A549 (cell line): ENCODE results near the gene ALAS1. TPM values are rescaled to one million over a fixed set of nuclear protein-coding genes. Genes with fewer than 3 reads are reported as not detected.

ENCODE experiments used
- ATAC-seq, 2 experiments: fragments of 200-7000 bp in 1 of 2; fragments of >200 bp in 1 of 2; cut with Nextera tagmentation in 1 of 2; cut with Tn5 transposase in 1 of 2; 3 replicates each; pipeline versions ENCODE4 v1.8.0 to v1.9.1; 2018 to 2020; ENCODE audit warnings: mild to moderate bottlenecking in 1 of 2, moderate library complexity in 1 of 2
- CTCF ChIA-PET: fragments of 300-600 bp; sonication (Branson Sonifier 250); formaldehyde crosslinking; extraction: SDS; loops from one replicate; lab custom pipeline; 2021; ENCODE audit warnings: antibody characterized with exemption, inconsistent platforms; lab: Yijun Ruan, JAX
- POLR2A ChIA-PET: fragments of 350-600 bp; formaldehyde crosslinking; extraction: SDS; loops from one replicate; lab custom pipeline; 2021; ENCODE audit warnings: antibody characterized with exemption, inconsistent platforms; lab: Yijun Ruan, JAX
- DNase-seq, 2 experiments: peaks; one replicate each; pipeline versions ENCODE4 v3.0.0 to v3.0.0-alpha.2; 2011 to 2016; ENCODE audit warnings: low read depth in 1 of 2, low spot score in 1 of 2
- FAIRE-seq: peaks from 2 replicates; lab custom pipeline; 2011; peaks lifted over from hg19 to GRCh38; lab: Jason Lieb, UNC
- H3K27ac ChIP-seq, 2 experiments: fragments of >200 bp; sonication (Bioruptor Twin); formaldehyde crosslinking; 3 replicates each; pipeline ENCODE4 v1.5.1; 2016 to 2017
- H3K4me1 ChIP-seq: fragments of >200 bp; sonication (Bioruptor Twin); formaldehyde crosslinking; 3 replicates; pipeline ENCODE4 v1.6.1; 2016
- H3K4me2 ChIP-seq: fragments of >200 bp; sonication (Bioruptor Twin); formaldehyde crosslinking; 3 replicates; pipeline ENCODE4 v1.6.1; 2016
- H3K4me3 ChIP-seq: fragments of >200 bp; sonication (Bioruptor Twin); formaldehyde crosslinking; 3 replicates; pipeline ENCODE4 v1.5.1; 2016
- H3K9me3 ChIP-seq: fragments of >200 bp; sonication (Bioruptor Twin); formaldehyde crosslinking; 3 replicates; pipeline ENCODE4 v1.6.1; 2016
- CBX8 ChIP-seq: fragments of 200-600 bp; sonication (generic); IDR thresholded peaks from 2 replicates; pipeline ENCODE4 v1.6.1; 2016
- EP300 ChIP-seq, 2 experiments: fragments of >200 bp; sonication (Bioruptor Twin); formaldehyde crosslinking; IDR thresholded peaks; 2 replicates in 1 of 2; 3 replicates in 1 of 2; pipeline ENCODE4 v1.6.1; 2016 to 2017
- JUNB ChIP-seq: fragments of >200 bp; sonication (Bioruptor Twin); formaldehyde crosslinking; IDR thresholded peaks from 2 replicates; pipeline ENCODE4 v1.6.1; 2016
- MAFK ChIP-seq: fragments of 450-650 bp; IDR thresholded peaks from 2 replicates; pipeline ENCODE4 v1.6.1; 2014; ENCODE audit not compliant: partially characterized antibody
- NFE2L2 ChIP-seq: fragments of 150-350 bp; conservative IDR thresholded peaks from 2 replicates; pipeline ENCODE4 v1.6.1; 2014; ENCODE audit warnings: low read length
- POLR2A ChIP-seq: IDR thresholded peaks from 2 replicates; pipeline ENCODE4 v1.6.1; 2012; ENCODE audit warnings: mild to moderate bottlenecking, low read length
- RARB ChIP-seq: fragments of 250-450 bp; sonication (Bioruptor Pico); IDR thresholded peaks from 2 replicates; pipeline ENCODE4 v1.8.0; 2021; ENCODE audit warnings: mild to moderate bottlenecking, moderate library complexity
- TFCP2L1 ChIP-seq: fragments of 250-450 bp; sonication (Bioruptor Pico); IDR thresholded peaks from 2 replicates; pipeline ENCODE4 v1.5.0; 2021; ENCODE audit warnings: mild to moderate bottlenecking
- TP53 ChIP-seq: fragments of 250-450 bp; sonication (Bioruptor Pico); IDR thresholded peaks from 2 replicates; pipeline ENCODE4 v1.5.0; 2021; ENCODE audit warnings: mild to moderate bottlenecking, moderate library complexity
- ZFP36 ChIP-seq: fragments of 450-650 bp; IDR thresholded peaks from 2 replicates; pipeline ENCODE4 v1.6.1; 2014; ENCODE audit warnings: borderline replicate concordance; ENCODE audit not compliant: partially characterized antibody
- WGBS: methylation state at CpG from one replicate; pipeline ENCODE4 v1.1.6; 2017; ENCODE audit errors: missing lambda C conversion rate; 5-methylcytosine and 5-hydroxymethylcytosine counted together
- polyA plus RNA-seq, 4 experiments: library from polyadenylated mRNA; depleted of rRNA in 3 of 4; stranded (reverse); fragments of >200 nt; fragmentation: RNase III in 1 of 4; extraction: RNeasy Plus Mini Kit Qiagen cat#74134 plus additional on column Dnase treatment in 1 of 4; gene quantifications; 2 replicates in 3 of 4; 3 replicates in 1 of 4; pipeline ENCODE4 v1.2.3, GENCODE V29; 2011 to 2017
- TF ChIP-seq, protein P1 (sequence below): fragments of 150-350 bp; IDR thresholded peaks from 2 replicates; pipeline ENCODE4 v1.6.1; 2014; ENCODE audit warnings: low read depth, mild to moderate bottlenecking, low read length
- TF ChIP-seq, protein P2 (sequence below): IDR thresholded peaks from 2 replicates; pipeline ENCODE4 v1.6.1; 2012
- TF ChIP-seq, protein P3 (sequence below): IDR thresholded peaks from 2 replicates; pipeline ENCODE4 v1.6.1; 2012; ENCODE audit warnings: low read depth, borderline replicate concordance
- TF ChIP-seq, protein P4 (sequence below): IDR thresholded peaks from 2 replicates; pipeline ENCODE4 v1.6.1; 2012
- TF ChIP-seq, protein P5 (sequence below): fragments of 250-450 bp; sonication (Bioruptor Pico); IDR thresholded peaks from 2 replicates; pipeline ENCODE4 v1.5.0; 2021; ENCODE audit warnings: mild to moderate bottlenecking, moderate library complexity, borderline replicate concordance
- TF ChIP-seq, protein P6 (sequence below): fragments of 200-600 bp; sonication (generic); IDR thresholded peaks from 2 replicates; pipeline ENCODE4 v1.6.1; 2016; ENCODE audit warnings: antibody characterized with exemption, mild to moderate bottlenecking, moderate library complexity

Gene ALAS1
- polyA plus RNA-seq, 2 of the 4 experiments (the other 2 are of a cell fraction), result 56.8 to 63.7 TPM

DNA sequence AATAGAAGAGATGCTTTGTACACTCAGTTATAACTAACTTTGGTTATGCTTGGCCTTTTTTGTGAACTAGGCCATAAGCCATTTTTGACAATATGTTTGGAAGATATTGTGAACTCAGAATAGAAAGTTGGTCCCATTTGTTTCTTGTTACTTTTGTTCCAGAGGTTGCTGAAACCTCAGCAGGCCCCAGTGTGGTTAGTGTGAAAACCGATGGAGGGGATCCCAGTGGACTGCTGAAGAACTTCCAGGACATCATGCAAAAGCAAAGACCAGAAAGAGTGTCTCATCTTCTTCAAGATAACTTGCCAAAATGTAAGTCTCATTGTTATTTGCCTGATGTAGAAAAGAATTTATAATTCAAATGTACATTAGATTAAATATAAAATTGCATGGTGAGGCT lies 5.7 kb downstream of the ALAS1 start (continued):
- TF ChIP-seq, protein P1, sequence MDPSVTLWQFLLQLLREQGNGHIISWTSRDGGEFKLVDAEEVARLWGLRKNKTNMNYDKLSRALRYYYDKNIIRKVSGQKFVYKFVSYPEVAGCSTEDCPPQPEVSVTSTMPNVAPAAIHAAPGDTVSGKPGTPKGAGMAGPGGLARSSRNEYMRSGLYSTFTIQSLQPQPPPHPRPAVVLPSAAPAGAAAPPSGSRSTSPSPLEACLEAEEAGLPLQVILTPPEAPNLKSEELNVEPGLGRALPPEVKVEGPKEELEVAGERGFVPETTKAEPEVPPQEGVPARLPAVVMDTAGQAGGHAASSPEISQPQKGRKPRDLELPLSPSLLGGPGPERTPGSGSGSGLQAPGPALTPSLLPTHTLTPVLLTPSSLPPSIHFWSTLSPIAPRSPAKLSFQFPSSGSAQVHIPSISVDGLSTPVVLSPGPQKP, result no peak

DNA sequence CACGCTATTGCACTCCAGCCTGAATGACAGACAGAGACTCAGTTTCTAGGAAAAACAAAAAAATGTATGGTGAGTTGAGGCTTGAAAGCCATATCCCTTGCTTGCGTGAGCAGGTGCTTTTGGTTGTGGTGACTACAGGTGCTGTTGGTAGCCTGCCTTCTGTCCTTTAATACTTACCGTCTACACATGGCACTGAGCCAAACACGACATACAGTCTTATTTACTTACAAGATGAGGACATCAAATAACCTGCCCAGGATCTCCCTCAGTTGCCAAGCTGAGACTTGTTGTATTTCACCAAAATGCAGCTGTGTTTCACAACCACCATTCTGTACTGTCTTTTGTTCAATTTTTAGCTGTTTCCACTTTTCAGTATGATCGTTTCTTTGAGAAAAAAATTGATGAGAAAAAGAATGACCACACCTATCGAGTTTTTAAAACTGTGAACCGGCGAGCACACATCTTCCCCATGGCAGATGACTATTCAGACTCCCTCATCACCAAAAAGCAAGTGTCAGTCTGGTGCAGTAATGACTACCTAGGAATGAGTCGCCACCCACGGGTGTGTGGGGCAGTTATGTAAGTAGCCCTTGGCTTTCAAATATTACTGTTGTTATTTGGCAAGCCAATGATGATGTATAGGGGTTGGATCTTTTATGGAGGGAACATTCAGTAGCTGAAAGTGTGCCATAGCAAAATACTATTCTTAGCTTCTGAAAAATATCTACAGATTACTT lies 6.5 kb downstream of the ALAS1 start:
- H3K9me3 ChIP-seq, result no peaks in the 10 kb centered on the region
- no peak overlapping the region for H3K4me2 ChIP-seq
- TF ChIP-seq, protein P2, sequence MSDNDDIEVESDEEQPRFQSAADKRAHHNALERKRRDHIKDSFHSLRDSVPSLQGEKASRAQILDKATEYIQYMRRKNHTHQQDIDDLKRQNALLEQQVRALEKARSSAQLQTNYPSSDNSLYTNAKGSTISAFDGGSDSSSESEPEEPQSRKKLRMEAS, result no peak
- no peak for TF ChIP-seq ZFP36
- TF ChIP-seq POLR2A, result no peak
- no peak for TF ChIP-seq CBX8
- TF ChIP-seq TP53 (CRISPR knock-in tag), result no peak
- no peak for TF ChIP-seq NFE2L2
- TF ChIP-seq, protein P3, sequence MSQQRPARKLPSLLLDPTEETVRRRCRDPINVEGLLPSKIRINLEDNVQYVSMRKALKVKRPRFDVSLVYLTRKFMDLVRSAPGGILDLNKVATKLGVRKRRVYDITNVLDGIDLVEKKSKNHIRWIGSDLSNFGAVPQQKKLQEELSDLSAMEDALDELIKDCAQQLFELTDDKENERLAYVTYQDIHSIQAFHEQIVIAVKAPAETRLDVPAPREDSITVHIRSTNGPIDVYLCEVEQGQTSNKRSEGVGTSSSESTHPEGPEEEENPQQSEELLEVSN, result no peak
- no peak for TF ChIP-seq TFCP2L1 (CRISPR knock-in tag)
- TF ChIP-seq, all 56 proteins: peak for 0
- Histone ChIP-seq H3K4me1 (peaks cover 1% of the 10 kb centered on the region; the same call in 2 of the 3 replicates), H3K27ac (no peak overlapping the region), H3K4me3 (no peak overlapping the region)
- DNase-seq (no peak), ATAC-seq (no peak), FAIRE-seq (no peak)
- WGBS, result 78% methylated on average over 10 of the region's 10 CpGs
- CTCF ChIA-PET, result interaction anchor here (0.9 to 13.3 kb wide), 3 partner anchors 17 to 203 kb away, joined by 3 to 119 read pairs (median 6); partner anchors contain the start of gene TLR9
- POLR2A ChIA-PET, result no interaction called here

DNA sequence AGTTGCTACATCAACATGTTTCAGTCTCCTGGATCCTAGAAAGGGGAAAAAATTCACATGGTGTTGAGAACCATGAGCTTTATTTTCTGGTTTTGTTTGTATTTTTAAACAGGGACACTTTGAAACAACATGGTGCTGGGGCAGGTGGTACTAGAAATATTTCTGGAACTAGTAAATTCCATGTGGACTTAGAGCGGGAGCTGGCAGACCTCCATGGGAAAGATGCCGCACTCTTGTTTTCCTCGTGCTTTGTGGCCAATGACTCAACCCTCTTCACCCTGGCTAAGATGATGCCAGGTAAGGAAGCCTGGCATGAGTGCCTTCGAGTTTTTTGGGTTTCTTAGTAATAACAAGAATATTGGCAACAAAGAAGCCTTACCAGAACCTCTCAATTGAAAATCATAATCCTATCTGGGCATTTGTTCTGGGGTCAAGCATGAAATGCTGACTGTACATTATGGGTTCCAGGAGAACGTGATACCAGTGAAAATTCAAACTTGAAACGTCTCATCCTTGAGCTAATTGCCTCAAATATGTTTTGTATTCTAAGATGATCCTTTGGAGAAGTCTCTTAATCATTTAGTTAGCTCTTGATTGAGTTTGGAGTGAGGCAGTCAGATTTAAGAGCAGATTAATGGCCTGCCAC lies 7.9 kb downstream of the ALAS1 start:
- peak; percentile 59 for TF ChIP-seq MAFK
- TF ChIP-seq, protein P4, sequence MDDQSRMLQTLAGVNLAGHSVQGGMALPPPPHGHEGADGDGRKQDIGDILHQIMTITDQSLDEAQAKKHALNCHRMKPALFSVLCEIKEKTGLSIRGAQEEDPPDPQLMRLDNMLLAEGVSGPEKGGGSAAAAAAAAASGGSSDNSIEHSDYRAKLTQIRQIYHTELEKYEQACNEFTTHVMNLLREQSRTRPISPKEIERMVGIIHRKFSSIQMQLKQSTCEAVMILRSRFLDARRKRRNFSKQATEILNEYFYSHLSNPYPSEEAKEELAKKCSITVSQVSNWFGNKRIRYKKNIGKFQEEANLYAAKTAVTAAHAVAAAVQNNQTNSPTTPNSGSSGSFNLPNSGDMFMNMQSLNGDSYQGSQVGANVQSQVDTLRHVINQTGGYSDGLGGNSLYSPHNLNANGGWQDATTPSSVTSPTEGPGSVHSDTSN, result no peak
- H3K4me3 ChIP-seq, result no peak overlapping the region
- ATAC-seq, result no peak
- DNase-seq, result no peak
- H3K4me1 ChIP-seq, result peaks cover 10% of the 10 kb centered on the region
- no peaks in the 10 kb centered on the region for H3K9me3 ChIP-seq
- H3K27ac ChIP-seq, result no peak overlapping the region
- no peak for FAIRE-seq
- H3K4me2 ChIP-seq, result no peak overlapping the region
- 86% methylated on average over 6 of the region's 6 CpGs for WGBS
- ChIA-PET POLR2A (no interaction called here), CTCF (interaction anchor here (1.0 to 13.3 kb wide), 3 partner anchors 9 to 48 kb away, joined by 4 to 119 read pairs (median 6); partner anchors contain the start of gene TLR9)

DNA sequence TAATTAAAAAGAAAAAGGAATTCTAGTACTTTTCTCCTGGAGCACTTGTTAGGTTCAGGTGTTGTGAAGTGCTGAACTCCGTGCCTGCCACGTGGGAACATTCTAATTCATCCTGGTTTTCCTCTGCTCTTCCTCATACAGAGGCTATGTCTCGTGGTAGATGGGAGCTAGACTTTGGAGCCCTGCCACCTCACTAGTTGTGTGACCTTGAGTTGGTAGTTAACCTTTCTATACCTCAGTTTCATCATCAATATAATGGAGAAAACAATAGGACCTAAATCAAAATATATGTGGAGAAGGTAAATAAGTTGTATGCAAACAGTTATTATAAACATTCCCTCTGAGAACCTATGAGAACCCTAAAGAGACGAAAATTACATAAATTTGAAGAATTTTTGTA lies 10.6 kb downstream of the ALAS1 start:
- POLR2A ChIA-PET, result no interaction called here
- ATAC-seq, result no peak

More for the DNA sequence above, 10.6 kb downstream of the ALAS1 start:
- no peak for FAIRE-seq
- CTCF ChIA-PET, result interaction anchor here (0.9 to 13.3 kb wide), 3 partner anchors 13 to 131 kb away, joined by 5 to 119 read pairs (median 7); partner anchors contain the start of gene TLR9
- no peak for DNase-seq
- H3K4me3 ChIP-seq, result no peak overlapping the region
- no peak overlapping the region for H3K27ac ChIP-seq
- H3K4me2 ChIP-seq, result no peak overlapping the region
- H3K4me1 ChIP-seq, result peaks cover 13% of the 10 kb centered on the region
- TF ChIP-seq JUNB (no peak), RARB (no peak), POLR2A (no peak), TP53 (CRISPR knock-in tag) (no peak), ZFP36 (no peak), EP300 (IDR thresholded peaks at IDR 0.05) (no peak)
- TF ChIP-seq, protein P5, sequence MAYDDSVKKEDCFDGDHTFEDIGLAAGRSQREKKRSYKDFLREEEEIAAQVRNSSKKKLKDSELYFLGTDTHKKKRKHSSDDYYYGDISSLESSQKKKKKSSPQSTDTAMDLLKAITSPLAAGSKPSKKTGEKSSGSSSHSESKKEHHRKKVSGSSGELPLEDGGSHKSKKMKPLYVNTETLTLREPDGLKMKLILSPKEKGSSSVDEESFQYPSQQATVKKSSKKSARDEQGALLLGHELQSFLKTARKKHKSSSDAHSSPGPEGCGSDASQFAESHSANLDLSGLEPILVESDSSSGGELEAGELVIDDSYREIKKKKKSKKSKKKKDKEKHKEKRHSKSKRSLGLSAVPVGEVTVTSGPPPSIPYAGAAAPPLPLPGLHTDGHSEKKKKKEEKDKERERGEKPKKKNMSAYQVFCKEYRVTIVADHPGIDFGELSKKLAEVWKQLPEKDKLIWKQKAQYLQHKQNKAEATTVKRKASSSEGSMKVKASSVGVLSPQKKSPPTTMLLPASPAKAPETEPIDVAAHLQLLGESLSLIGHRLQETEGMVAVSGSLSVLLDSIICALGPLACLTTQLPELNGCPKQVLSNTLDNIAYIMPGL (CRISPR knock-in tag), result no peak
- TF ChIP-seq, protein P6, sequence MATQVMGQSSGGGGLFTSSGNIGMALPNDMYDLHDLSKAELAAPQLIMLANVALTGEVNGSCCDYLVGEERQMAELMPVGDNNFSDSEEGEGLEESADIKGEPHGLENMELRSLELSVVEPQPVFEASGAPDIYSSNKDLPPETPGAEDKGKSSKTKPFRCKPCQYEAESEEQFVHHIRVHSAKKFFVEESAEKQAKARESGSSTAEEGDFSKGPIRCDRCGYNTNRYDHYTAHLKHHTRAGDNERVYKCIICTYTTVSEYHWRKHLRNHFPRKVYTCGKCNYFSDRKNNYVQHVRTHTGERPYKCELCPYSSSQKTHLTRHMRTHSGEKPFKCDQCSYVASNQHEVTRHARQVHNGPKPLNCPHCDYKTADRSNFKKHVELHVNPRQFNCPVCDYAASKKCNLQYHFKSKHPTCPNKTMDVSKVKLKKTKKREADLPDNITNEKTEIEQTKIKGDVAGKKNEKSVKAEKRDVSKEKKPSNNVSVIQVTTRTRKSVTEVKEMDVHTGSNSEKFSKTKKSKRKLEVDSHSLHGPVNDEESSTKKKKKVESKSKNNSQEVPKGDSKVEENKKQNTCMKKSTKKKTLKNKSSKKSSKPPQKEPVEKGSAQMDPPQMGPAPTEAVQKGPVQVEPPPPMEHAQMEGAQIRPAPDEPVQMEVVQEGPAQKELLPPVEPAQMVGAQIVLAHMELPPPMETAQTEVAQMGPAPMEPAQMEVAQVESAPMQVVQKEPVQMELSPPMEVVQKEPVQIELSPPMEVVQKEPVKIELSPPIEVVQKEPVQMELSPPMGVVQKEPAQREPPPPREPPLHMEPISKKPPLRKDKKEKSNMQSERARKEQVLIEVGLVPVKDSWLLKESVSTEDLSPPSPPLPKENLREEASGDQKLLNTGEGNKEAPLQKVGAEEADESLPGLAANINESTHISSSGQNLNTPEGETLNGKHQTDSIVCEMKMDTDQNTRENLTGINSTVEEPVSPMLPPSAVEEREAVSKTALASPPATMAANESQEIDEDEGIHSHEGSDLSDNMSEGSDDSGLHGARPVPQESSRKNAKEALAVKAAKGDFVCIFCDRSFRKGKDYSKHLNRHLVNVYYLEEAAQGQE, result no peak
- WGBS, result 90% methylated on average over 4 of the region's 4 CpGs
- H3K9me3 ChIP-seq, result no peaks in the 10 kb centered on the region
